H1 (cell line): ENCODE measurements around the gene ANKRD65.
"Not testable (repeated sequence)": the region's sequence is repeated elsewhere in the genome, so short reads cannot be mapped to it uniquely, and the experiment has no call there.

Experiments
- BRCA1 ChIP-seq: IDR thresholded peaks from 2 replicates; pipeline ENCODE4 v1.6.1; 2012; ENCODE audit warnings: low read depth, low read length, improper control_type of control experiment
- CREB1 ChIP-seq: IDR thresholded peaks from 2 replicates; pipeline ENCODE4 v1.6.1; 2012; ENCODE audit warnings: inconsistent platforms
- CTCF ChIP-seq, 3 experiments: IDR thresholded peaks; 1 replicate in 2 of 3; 2 replicates in 1 of 3; pipeline versions ENCODE4 v1.5.1 to v1.6.1; 2011; ENCODE audit warnings: low read length in 3 of 3, mild to moderate bottlenecking in 3 of 3, inconsistent platforms in 2 of 3, low read depth in 1 of 3, moderate library complexity in 1 of 3; ENCODE audit not compliant: insufficient read depth in 1 of 3; ENCODE audit errors: control extremely low read depth in 1 of 3
- TEAD4 ChIP-seq: IDR thresholded peaks from 2 replicates; pipeline ENCODE4 v1.6.1; 2012; ENCODE audit warnings: low read depth, low read length, inconsistent platforms, mixed read lengths

- TF ChIP-seq CTCF (IDR thresholded peaks at IDR 0.05; ENCODE audit: control extremely low read depth in 1 of 3, insufficient read depth in 1 of 3, low read depth in 1 of 3, low read length in 3 of 3); BRCA1; CREB1; TEAD4: not testable (repeated sequence)
Observed at GRCh38 chr1:1412311-1412902, 8.7 kb downstream of the ANKRD65 start.
